Mesendoderm (in vitro differentiated cells): ENCODE results near the gene SERPINA1.

Experiments used
- DNase-seq: peaks from one replicate; pipeline ENCODE4 v3.0.0; 2013
- H2AK5ac ChIP-seq: 2 replicates; pipeline ENCODE4 v1.6.1; 2013; ENCODE audit warnings: low read length, inconsistent platforms
- H2BK120ac ChIP-seq: 2 replicates; pipeline ENCODE4 v1.6.1; 2013; ENCODE audit warnings: low read depth, mild to moderate bottlenecking, low read length, moderate library complexity, mixed read lengths
- H2BK15ac ChIP-seq: replicated peaks from 2 replicates; pipeline ENCODE4 v1.6.1; 2013; ENCODE audit warnings: low read depth, mild to moderate bottlenecking, moderate library complexity
- H2BK5ac ChIP-seq: 2 replicates; pipeline ENCODE4 v1.6.1; 2013; ENCODE audit warnings: low read length, inconsistent platforms
- H3K18ac ChIP-seq: 2 replicates; pipeline ENCODE4 v1.6.1; 2013; ENCODE audit warnings: mild to moderate bottlenecking, low read length, mixed read lengths
- H3K23ac ChIP-seq: one replicate; pipeline ENCODE4 v1.6.1; 2013; ENCODE audit warnings: low read length
- H3K27ac ChIP-seq: 2 replicates; pipeline ENCODE4 v1.5.1; 2013; ENCODE audit warnings: low read depth, mild to moderate bottlenecking, inconsistent platforms, low read length, moderate library complexity
- H3K27me3 ChIP-seq: 2 replicates; pipeline ENCODE4 v1.6.1; 2013; ENCODE audit warnings: low read length, control low read depth, mild to moderate bottlenecking, inconsistent platforms; ENCODE audit not compliant: insufficient read depth, poor library complexity
- H3K36me3 ChIP-seq: 2 replicates; pipeline ENCODE4 v1.6.1; 2013; ENCODE audit warnings: low read length, inconsistent platforms; ENCODE audit not compliant: control insufficient read depth, insufficient read depth
- H3K4ac ChIP-seq: one replicate; pipeline ENCODE4 v1.6.1; 2013; ENCODE audit warnings: low read depth, mild to moderate bottlenecking, low read length, moderate library complexity
- H3K4me1 ChIP-seq: 2 replicates; pipeline ENCODE4 v1.6.1; 2013; ENCODE audit warnings: low read depth, low read length, inconsistent platforms; ENCODE audit not compliant: control insufficient read depth
- H3K4me2 ChIP-seq: 2 replicates; pipeline ENCODE4 v1.6.1; 2013; ENCODE audit warnings: low read length
- H3K4me3 ChIP-seq: 2 replicates; pipeline ENCODE4 v1.5.1; 2013; ENCODE audit warnings: mild to moderate bottlenecking, low read length
- H3K56ac ChIP-seq: one replicate; pipeline ENCODE4 v1.6.1; 2013; ENCODE audit warnings: low read length
- H3K79me1 ChIP-seq: 2 replicates; pipeline ENCODE4 v1.6.1; 2013; ENCODE audit warnings: low read length, inconsistent platforms
- H3K79me2 ChIP-seq: 2 replicates; pipeline ENCODE4 v1.6.1; 2013; ENCODE audit warnings: mild to moderate bottlenecking, low read length; ENCODE audit not compliant: control insufficient read depth, insufficient read depth
- H3K9ac ChIP-seq: 2 replicates; pipeline ENCODE4 v1.6.1; 2013; ENCODE audit warnings: low read length, inconsistent platforms
- H4K5ac ChIP-seq: one replicate; pipeline ENCODE4 v1.6.1; 2013; ENCODE audit warnings: low read length
- H4K8ac ChIP-seq: one replicate; pipeline ENCODE4 v1.6.1; 2013; ENCODE audit warnings: low read depth, mild to moderate bottlenecking, control low read depth, low read length, moderate library complexity
- WGBS: extraction: QIAGEN DNeasy Blood & Tissue Kit; methylation state at CpG from one replicate; pipeline ENCODE4 v1.1.7; 2013; ENCODE audit warnings: low lambda C conversion rate, missing lambda C conversion rate; ENCODE audit not compliant: insufficient coverage; ENCODE audit errors: extremely low coverage; 5-methylcytosine and 5-hydroxymethylcytosine counted together

Gene SERPINA1

GRCh38 chr14:94364037-94364436 is 24.4 kb downstream of the SERPINA1 start:
- H2AK5ac ChIP-seq = no peak overlapping the region
- no peak overlapping the region for H2BK120ac ChIP-seq
- no peaks in the 10 kb centered on the region for H3K4me1 ChIP-seq
- H3K27me3 ChIP-seq = no peaks in the 10 kb centered on the region
- no peak overlapping the region for H3K4me3 ChIP-seq
- no peak overlapping the region for H3K4me2 ChIP-seq
- no peak overlapping the region for H3K56ac ChIP-seq
- no peak overlapping the region for H3K18ac ChIP-seq
- H3K4ac ChIP-seq = no peak overlapping the region
- no peak overlapping the region for H4K8ac ChIP-seq
- no peak overlapping the region for H3K9ac ChIP-seq
- WGBS = no CpG with 5 or more reads among the region's 3 CpGs
- no peak overlapping the region for H3K27ac ChIP-seq
- DNase-seq = no peak
- no peaks in the 10 kb centered on the region for H3K79me1 ChIP-seq
- no peak overlapping the region for H2BK5ac ChIP-seq
- H4K5ac ChIP-seq = no peak overlapping the region
- no peaks in the 10 kb centered on the region for H3K79me2 ChIP-seq
- H3K36me3 ChIP-seq = no peaks in the 10 kb centered on the region
- H2BK15ac ChIP-seq = no peak overlapping the region
- no peak overlapping the region for H3K23ac ChIP-seq

GRCh38 chr14:94363151-94363624 is 25.2 kb downstream of the SERPINA1 start:
- Histone ChIP-seq H3K9ac (no peak overlapping the region), H3K79me1 (no peaks in the 10 kb centered on the region), H3K4me1 (no peaks in the 10 kb centered on the region), H2AK5ac (no peak overlapping the region), H2BK5ac (no peak overlapping the region), H4K5ac (no peak overlapping the region), H3K18ac (no peak overlapping the region), H3K56ac (no peak overlapping the region), H4K8ac (no peak overlapping the region), H2BK15ac (no peak overlapping the region), H3K36me3 (no peaks in the 10 kb centered on the region), H3K27ac (no peak overlapping the region), H3K27me3 (no peaks in the 10 kb centered on the region), H3K23ac (no peak overlapping the region), H3K4ac (no peak overlapping the region), H2BK120ac (no peak overlapping the region), H3K4me2 (no peak overlapping the region), H3K79me2 (no peaks in the 10 kb centered on the region), H3K4me3 (no peak overlapping the region)
- WGBS = no CpG with 5 or more reads among the region's 12 CpGs
- DNase-seq = no peak

GRCh38 chr14:94362614-94363133 is 25.7 kb downstream of the SERPINA1 start:
- H2BK15ac ChIP-seq = no peak overlapping the region
- no peak overlapping the region for H3K4ac ChIP-seq
- no peak for DNase-seq
- no peak overlapping the region for H3K18ac ChIP-seq
- H3K56ac ChIP-seq = no peak overlapping the region
- no peak overlapping the region for H4K8ac ChIP-seq
- no peak overlapping the region for H2BK5ac ChIP-seq
- WGBS = no CpG with 5 or more reads among the region's 8 CpGs
- H3K4me1 ChIP-seq = no peaks in the 10 kb centered on the region
- no peaks in the 10 kb centered on the region for H3K79me2 ChIP-seq
- H2BK120ac ChIP-seq = no peak overlapping the region
- no peak overlapping the region for H2AK5ac ChIP-seq
- H3K79me1 ChIP-seq = no peaks in the 10 kb centered on the region
- no peak overlapping the region for H3K9ac ChIP-seq
- no peaks in the 10 kb centered on the region for H3K27me3 ChIP-seq
- H3K23ac ChIP-seq = no peak overlapping the region
- no peak overlapping the region for H3K4me2 ChIP-seq
- no peaks in the 10 kb centered on the region for H3K36me3 ChIP-seq
- no peak overlapping the region for H4K5ac ChIP-seq
- no peak overlapping the region for H3K4me3 ChIP-seq
- H3K27ac ChIP-seq = no peak overlapping the region

GRCh38 chr14:94361682-94362081 is 26.7 kb downstream of the SERPINA1 start:
- no peak overlapping the region for H2AK5ac ChIP-seq
- no peak overlapping the region for H3K4me2 ChIP-seq
- no peak overlapping the region for H3K56ac ChIP-seq
- no CpG with 5 or more reads among the region's 7 CpGs for WGBS
- no peak overlapping the region for H2BK120ac ChIP-seq
- H2BK5ac ChIP-seq = no peak overlapping the region
- no peak overlapping the region for H3K4ac ChIP-seq
- H3K4me3 ChIP-seq = no peak overlapping the region
- H3K18ac ChIP-seq = no peak overlapping the region
- H4K8ac ChIP-seq = no peak overlapping the region
- DNase-seq = no peak
- no peak overlapping the region for H3K27ac ChIP-seq
- no peak overlapping the region for H4K5ac ChIP-seq
- H3K23ac ChIP-seq = no peak overlapping the region
- no peaks in the 10 kb centered on the region for H3K27me3 ChIP-seq
- H3K4me1 ChIP-seq = no peaks in the 10 kb centered on the region
- H3K79me2 ChIP-seq = no peaks in the 10 kb centered on the region
- no peak overlapping the region for H2BK15ac ChIP-seq
- H3K36me3 ChIP-seq = no peaks in the 10 kb centered on the region
- H3K9ac ChIP-seq = no peak overlapping the region
- no peaks in the 10 kb centered on the region for H3K79me1 ChIP-seq

GRCh38 chr14:94360945-94361565 is 27.3 kb downstream of the SERPINA1 start:
- no peak overlapping the region for H3K9ac ChIP-seq
- H3K4me1 ChIP-seq = no peaks in the 10 kb centered on the region
- H3K56ac ChIP-seq = no peak overlapping the region
- H3K27ac ChIP-seq = no peak overlapping the region
- no peak overlapping the region for H4K5ac ChIP-seq
- no peak overlapping the region for H2AK5ac ChIP-seq
- no peak overlapping the region for H4K8ac ChIP-seq
- no peaks in the 10 kb centered on the region for H3K36me3 ChIP-seq
- H3K27me3 ChIP-seq = no peaks in the 10 kb centered on the region
- no peak overlapping the region for H3K4ac ChIP-seq
- no CpG with 5 or more reads among the region's 7 CpGs for WGBS
- no peak for DNase-seq
- no peak overlapping the region for H2BK120ac ChIP-seq
- H2BK15ac ChIP-seq = no peak overlapping the region
- no peaks in the 10 kb centered on the region for H3K79me2 ChIP-seq
- no peak overlapping the region for H3K18ac ChIP-seq
- no peak overlapping the region for H3K4me2 ChIP-seq
- no peak overlapping the region for H3K4me3 ChIP-seq
- H3K79me1 ChIP-seq = no peaks in the 10 kb centered on the region
- H2BK5ac ChIP-seq = no peak overlapping the region
- no peak overlapping the region for H3K23ac ChIP-seq

GRCh38 chr14:94357166-94357565 is 31.2 kb downstream of the SERPINA1 start:
- H4K5ac ChIP-seq = no peak overlapping the region
- no peaks in the 10 kb centered on the region for H3K79me1 ChIP-seq
- WGBS = no CpG with 5 or more reads among the region's 1 CpG

More at GRCh38 chr14:94357166-94357565, 31.2 kb downstream of the SERPINA1 start:
- H2BK5ac ChIP-seq = no peak overlapping the region
- no peak overlapping the region for H3K9ac ChIP-seq
- H3K36me3 ChIP-seq = no peaks in the 10 kb centered on the region
- H3K18ac ChIP-seq = no peak overlapping the region
- no peaks in the 10 kb centered on the region for H3K79me2 ChIP-seq
- no peak overlapping the region for H3K27ac ChIP-seq
- H4K8ac ChIP-seq = no peak overlapping the region
- H3K4me1 ChIP-seq = no peaks in the 10 kb centered on the region
- H3K23ac ChIP-seq = no peak overlapping the region
- H2BK15ac ChIP-seq = no peak overlapping the region
- no peak overlapping the region for H3K56ac ChIP-seq
- H3K27me3 ChIP-seq = no peaks in the 10 kb centered on the region
- H2BK120ac ChIP-seq = no peak overlapping the region
- no peak overlapping the region for H3K4me2 ChIP-seq
- no peak overlapping the region for H2AK5ac ChIP-seq
- no peak overlapping the region for H3K4ac ChIP-seq
- H3K4me3 ChIP-seq = no peak overlapping the region
- DNase-seq = no peak
